GM19324 (cell line): ENCODE results near the gene RTL10.

Source experiments
- ATAC-seq: cut with Tn5 transposase; IDR thresholded peaks from one replicate; pipeline ENCODE4 v1.9.1; 2021; ENCODE audit warnings: mild to moderate bottlenecking, moderate library complexity; ENCODE audit not compliant: unreplicated experiment, low FRiP score

The RTL10 gene

DNA sequence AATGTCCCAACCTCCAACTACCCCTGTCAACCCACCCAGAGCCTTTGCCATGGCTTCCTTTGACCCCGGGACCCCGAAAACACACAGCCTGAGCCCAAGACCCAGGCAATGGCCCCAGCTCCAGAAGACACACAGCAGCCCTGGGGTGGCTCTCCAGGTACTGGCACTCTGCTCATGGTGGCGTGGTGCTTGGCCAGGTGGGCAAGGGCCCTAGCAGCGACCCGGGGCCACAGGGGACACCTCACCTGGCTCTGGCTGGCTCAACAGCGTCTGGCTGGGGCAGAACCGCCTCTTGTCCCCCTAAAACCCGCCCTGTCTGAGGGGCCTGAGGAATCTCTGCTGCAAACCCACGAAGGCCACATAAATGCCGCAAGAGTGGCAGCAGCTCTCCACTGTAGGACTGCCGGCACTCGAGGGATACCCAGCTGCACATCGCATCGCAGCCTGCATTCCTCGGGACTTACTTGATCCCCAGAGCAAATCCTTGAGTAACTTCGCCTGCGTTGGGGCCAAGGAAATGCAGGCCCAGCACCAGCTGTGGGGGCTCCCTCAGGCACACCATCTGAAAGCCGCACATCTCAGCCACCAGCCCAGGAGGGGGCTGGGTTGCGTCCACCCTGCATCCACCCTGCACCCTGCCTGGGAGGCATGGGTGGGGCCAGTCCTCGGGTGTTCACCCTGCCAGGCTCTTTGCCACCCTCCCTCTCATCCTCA, 23.1 kb upstream of the RTL10 start:
- no peak for ATAC-seq

DNA sequence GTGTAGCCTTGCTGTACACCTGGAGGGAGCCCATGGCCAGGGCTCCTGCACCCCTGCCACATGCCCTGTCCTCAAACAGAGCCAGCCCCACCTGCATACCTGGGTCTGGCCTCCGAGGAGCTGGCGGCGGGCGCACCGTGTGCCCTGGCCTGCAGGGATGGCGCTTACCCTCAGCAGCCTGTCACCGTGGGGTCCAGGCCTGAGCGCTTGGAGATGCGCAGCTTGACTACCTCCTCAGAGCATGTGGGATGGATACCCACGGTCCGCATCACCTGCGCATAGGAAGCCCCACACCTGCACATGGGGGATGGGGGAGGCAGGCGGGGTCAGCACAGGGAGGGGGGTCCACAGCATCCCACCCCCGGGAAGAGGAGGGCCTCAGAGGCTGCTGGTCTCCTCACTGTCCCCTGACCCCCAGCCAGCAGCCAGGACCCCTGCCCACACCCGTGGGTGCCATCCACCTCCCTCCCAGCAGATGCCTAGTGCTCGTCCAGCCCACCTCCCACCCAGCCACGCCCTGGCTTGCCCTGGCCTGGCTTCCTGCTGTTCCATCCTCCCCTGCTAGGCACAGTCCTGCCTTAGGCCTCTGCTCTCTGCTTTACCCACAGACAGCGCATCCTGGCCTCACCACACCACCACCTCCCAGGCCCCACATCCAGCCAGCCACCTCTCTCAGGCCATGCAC, 22.4 kb upstream of the RTL10 start:
- ATAC-seq: no peak

DNA sequence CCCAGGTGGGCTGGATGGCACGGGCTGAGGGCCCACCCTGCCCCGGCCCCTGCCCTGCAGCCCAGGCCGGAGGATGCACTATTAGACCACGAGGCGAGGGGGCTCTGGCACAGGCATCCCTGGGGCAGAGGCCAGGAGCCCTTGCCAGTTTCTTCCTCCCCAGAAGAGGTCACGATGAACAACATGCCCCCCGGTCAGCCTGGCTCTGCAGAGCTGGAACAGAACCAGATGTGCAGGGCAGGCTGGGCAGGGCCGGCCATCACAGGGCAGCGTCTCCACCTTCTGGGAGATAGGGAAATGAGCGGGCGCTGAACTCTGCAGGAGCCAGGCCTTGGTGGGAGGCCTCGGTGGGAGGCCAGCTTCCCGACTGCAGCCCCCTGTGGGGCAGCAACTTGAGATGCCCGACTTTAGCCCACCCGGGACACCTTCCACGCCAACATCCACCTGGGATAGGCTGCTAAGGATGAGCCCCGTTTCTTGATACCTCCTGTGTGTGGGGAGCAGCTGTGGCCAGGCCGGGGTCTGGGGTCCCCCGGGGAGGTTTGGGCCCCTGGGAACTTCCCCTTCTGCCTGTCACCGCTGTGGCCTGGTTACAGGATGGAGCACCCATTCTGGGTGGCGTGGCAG, 21.8 kb upstream of the RTL10 start:
- ATAC-seq: no peak

DNA sequence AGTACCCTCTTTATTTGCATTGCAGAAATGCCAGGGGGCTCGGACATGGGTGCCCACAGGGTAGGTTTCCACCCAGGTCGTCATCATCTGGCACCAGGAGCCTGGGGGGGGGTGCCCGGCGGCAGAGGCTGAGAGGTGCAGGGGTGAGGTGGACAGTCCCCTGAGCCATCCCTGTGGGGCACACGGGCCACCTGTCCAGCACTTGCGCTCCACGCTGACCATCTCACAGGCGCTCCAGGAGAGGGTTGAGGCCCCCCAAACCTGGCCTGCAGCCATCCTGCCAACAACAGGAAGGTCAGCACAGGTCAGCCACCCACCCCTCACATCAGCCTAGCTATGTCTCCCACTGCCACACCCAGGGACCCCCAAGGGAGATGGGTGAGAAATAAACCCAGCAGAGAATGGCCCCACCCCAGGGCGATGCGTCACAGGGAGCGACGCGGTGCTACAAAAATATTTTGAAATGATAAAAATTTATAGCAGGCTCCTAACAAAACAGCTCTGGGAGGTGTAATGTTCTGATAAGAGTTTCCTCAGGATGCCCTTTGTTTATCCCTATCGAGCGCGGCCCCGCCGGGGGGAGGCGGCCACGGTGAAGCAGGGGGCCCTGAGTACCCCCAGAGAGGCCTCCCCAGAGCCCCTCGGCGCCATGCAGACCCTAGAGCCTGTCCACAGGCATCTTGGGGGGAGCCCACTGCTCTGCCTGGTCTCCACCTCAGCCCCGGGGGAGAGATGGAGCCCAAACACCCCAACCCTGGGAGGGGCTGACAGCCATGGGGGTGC, 21.0 kb upstream of the RTL10 start:
- ATAC-seq: no peak

DNA sequence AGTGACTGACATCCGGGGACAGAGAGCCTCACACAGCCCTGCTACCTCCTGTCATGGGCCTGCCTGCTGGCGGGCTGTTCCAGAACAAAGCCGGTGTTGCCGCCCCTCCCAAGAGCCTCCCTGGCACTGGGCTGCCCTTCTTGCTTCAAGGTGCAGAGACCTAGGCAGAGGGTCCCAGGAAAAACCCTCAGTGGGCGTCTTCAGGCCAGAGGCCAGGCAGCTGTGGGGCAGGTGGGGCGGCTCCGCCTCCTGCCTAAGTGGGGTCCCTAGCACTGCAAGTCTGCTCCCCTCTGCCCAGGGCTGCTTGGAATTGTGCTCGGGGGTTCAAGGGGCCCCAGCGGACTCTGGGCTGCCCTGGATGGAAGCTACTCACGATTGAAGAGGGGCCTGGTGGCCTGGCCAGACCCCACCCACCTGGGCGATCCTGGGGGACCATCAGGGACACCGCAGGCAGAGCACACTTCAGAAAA, 20.4 kb upstream of the RTL10 start:
- ATAC-seq: no peak

DNA sequence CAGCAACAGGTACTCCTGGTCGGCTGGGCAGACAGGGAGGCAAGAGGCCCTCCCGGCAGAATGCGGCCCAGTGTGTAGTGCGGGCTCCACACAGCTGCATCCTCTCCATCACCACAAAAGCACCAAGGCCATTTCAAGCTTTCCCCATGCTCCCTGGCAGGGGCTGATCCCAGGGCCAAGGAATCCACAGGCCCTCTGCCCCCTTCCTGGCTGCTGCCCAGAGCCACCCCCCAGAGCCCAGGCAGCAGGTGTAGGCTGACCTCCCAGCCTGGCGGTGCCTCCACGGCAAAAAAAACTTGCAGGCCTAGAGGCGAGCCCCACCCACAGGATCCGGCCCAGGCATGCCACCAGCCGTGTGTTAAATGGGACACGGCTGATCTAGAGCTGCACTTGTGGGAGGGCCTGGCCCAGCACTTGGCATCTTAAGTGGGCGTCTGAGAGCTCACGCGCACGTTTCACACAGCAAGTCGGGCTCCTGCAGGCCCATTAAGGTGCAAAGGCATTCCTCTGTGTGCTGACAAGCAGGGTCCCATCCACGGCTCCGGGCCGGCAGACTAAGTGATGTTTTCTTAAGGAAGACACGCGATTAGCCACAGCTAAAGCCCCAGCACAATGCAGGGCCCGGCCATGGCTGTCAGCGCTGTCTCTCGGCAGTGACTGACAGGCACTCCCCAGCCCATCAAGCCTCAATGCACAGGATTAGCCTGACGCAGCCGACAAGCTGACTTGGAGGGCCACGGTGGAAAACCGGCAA, 19.8 kb upstream of the RTL10 start:
- ATAC-seq: no peak

DNA sequence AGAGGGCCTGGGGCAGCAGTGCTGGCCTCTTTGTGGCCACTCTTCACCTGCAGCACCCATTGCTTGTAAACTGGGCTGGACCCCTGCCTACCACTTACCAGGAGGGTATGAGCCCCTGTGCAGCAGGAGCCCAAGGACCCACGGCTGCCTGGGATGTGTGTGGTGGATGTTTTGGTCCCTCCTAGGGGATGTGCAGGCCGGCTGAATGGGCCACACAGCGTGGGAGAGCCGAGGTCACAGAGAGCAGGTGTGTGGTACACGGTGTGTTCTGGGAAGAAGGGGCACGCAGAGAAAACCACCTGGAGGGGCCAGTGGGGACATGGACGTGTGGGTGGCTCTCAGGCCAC, 19.3 kb upstream of the RTL10 start:
- no peak for ATAC-seq

DNA sequence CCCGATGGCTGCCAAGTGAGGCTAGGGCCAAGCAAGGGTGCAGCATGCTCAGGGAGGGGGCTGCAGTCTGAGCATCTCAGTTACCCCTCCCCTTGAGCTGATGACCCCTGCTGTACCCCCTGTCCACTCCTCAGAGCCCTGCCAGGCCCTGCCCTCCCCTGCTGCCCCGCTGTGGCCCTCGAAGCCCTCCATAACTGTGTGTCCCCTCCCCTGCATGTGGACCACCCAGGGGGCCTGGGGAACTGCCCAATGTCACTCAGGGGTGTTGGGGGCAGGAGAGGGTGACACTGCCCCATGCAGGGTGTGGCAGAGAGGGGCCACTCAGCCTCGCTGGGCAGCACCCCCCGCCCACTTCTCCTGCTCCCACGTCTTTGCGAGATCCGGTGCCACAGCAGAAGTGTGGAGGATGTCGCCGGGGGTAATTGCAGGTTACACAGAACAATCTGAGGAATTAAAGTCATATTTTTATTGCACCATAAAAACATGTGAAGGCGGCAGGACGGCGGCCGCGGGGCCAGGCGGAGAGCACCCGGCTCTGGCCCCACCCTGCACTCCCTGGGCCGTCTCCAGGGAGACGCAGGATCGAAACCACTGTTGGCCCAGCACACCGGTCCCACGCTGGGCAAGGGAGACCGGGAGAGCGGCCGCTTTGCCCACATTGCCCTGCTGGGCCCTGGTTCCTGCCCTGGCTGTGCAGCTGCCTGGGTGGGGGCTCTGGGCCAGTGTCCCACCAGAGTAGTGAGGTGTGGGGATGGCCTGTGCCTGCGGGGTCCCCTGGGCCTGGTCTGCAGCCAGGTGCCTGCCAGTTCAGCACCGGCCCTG, 18.7 kb upstream of the RTL10 start:
- ATAC-seq: no peak

DNA sequence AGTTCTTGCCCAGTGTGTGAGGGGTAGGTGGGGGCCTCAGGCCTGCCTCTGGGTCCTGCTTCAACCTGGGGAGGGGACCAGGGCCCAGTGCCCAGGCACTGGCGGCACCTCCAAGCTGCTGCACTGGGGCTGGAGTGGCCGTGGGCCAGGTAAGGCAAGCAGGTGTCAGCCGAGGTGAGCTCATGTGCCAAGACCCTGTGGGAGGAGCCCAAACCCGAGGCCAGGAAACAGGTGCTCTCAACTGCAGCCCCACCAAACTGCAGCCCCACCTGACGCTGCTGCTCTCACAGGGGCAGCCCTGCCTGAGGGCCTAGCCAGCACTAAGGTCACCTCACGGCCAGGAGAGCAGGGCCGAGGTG, 18.1 kb upstream of the RTL10 start:
- no peak for ATAC-seq

DNA sequence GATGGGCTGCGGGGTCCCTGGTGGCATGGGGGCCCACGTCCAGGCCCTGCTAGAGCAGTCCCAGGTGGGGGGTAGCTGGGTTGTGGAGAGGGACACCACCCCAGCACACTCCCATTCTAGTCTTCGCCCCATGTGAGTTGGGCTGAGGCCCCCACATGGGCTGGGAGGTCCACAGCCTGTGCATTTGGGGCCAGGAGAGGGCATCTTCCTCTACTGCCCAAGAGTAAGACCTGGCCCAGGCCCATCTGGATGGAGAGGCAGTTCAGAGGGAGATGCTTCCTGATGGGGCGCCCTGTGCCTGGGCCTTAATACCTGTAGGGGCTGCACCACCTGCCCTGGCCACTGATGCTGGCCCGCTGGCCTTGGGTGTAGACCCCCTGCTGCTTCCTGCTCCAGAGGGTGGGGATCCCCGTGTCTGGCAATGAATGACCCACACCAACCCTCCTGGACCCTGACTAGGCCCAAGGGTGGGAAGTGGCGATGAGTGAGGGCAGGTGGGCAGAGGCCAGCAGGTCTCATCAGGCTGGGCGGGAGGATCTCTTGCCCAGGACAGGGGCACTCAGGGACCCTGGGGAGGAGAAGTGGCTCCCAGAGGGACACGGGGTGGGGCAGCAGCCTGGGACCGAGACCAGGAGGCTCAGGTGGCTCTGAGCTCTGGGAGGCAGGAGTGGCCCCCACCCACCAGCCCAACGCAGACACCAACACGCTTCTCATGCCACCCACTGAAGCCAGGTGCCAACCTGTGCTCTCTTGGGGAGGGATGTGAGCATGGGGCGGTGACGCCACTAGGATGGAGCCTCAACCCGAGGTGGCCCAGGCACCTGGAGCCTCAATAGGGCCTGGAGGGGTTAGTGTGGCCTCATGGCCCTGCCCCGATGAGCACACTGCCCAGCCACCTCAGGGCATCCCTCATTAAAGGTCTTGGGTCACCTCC, 17.4 kb upstream of the RTL10 start:
- ATAC-seq: no peak

DNA sequence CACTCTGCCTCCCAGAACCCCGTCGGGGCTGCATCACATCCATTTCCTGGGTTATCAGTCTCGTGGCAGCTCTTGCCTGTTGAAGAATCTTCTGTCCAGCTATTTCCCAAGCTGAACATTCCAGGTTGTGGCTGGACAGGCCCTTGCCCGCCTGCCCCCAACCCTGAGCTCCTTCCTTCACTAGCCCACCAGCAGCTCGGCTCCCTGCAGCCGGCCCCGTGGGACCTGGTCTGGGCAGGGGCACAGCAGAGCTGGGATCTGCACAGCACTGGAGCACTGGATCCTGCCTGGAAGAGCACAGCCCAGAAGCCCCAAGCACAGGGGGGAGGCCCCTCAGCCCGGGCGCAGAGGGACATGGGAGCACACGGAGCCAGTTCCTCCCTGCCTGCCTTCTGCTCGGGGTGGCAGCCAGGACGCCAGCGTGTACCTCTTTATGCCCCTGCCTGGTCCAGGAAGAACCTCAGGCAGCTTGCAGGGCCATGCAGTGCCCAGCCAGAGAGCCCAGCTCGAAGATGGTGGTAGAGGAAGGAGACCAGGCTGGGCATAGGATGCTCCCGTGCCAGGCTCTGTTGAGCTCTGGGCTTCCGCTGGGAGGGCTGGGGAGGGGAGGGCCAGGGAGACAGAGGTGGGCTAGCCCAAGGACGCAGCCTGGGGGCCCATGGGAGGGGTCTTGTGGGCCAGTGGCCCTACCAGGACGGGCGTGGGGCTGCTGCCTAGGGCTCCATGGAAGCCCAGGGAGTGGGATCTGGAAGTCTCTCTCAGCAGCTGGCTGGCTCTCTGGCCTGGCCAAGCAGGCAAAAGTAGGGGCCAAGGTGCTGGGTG, 16.6 kb upstream of the RTL10 start:
- no peak for ATAC-seq

DNA sequence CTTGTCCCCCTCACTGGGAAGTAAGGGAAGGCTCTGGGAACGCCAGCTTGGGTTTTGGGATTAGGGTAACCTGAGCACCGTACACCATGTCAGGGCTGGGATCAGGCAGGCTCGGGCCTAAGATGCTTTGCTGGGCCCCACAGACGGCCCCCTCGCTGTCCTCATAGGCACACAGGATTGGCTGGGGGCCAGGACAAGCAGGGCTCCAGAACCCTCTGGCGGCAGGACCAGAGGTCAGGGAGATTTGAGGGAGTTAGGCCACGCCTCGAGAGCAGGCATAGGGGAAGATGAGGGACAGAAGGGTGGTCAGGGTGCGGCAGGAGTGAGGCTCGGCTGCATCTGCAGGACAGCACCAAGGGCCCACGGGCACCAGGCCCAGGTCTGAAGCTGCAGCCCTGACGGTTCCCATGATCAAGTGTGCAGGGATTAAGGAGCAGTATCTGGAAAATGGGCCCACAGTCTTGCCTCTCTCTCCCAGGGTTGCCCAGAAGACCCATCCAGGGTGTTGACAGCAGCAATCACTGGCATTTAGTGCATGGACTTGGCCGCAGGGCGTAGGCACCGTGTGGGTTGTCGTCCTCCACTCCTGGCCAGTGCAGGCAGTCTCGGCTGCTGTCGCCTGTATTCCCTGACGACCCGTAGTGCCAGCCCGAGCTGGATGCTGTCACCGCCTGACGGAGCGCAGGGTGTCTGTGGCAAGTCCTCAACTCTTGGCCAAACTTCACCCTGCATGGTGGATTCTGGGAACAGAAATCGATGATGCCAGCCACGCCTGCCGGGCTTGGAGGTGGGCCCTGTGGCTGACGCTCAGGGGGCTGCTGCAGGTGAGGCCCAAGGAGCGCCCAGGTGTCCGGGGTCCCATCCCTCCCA, 15.7 kb upstream of the RTL10 start:
- ATAC-seq: no peak

DNA sequence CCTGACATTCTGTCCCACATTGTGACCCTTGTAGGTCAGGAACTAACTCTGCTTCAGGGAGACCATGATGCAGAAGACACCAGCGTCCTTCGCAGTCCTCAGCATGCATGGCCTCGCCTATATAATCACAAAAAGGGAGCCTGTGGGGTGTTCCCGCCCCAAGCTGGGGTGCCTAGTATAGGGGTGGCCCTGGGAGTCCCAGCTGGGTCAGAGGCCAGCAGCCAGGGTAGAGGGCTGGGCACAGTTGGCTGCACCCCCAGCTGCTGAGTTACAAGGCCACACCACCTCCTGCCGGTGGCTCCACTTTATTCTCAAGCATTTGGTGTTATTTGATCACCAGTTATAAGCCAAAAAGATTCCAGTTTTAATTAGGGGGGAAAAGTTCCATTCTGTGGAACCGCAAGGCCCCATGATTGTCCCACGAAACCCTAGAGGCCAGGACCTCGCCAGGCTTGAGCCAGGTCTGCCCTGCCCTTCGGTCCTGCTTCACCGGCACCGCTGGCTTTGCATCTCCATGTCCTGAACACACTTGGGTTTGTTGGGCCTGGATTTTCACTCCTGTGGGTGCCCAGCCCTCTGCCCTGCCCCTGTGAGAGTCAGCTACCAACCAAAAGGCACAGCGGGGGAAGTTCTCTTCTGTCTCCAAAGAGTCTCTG, 15.0 kb upstream of the RTL10 start:
- no peak for ATAC-seq

DNA sequence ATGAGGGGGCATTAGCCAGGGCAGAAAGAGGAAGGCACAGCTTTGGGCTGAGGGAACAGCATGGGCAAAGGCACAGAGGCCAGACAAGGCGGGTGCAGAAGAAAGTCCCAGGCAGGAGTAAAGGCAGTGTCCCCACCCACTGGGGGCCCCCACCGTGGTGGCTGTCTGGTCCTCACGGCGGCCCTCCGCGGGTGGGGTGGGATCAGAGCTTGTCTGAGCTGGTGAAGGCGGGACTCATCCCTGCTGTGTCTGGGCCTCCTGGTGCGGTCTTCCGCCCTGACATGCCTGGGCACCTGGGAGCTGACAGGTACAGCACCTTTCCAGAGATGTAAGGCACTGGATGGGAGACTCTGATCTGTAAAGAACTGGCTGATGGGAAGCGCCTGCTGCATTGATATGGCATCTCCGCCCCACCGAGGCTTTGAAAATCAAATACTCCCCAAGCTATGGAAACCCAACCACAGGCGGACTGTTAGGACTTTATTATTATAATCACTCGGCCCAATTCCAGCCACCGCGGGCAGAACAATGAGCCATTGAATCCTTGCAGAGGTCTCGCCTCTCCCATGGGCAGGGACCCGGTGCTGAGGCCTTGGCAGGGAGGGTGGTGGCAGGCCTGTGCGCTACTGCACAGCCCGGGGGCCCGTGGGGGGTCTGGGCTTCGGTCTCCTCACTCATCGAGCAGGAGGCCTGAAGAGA, 14.2 kb upstream of the RTL10 start:
- ATAC-seq: no peak

DNA sequence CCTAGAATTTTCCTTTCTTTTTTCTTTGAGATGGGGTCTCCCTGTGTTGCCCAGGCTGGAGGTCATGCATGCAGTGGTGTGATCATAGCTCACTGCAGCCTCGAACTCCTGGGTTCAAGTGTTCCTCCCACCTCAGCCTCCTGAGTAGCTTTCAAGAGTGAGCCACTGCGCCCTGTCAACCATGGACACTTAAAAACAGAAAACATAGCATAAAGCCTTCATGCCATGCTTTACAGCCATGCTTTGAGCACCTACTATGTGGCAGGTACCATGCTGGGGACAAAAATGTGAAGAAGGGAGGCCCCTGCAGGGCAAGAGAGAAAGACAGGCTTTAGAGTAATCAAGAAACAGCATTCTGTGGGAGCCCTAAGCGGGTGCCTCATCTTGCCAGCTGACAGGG, 13.7 kb upstream of the RTL10 start:
- no peak for ATAC-seq

DNA sequence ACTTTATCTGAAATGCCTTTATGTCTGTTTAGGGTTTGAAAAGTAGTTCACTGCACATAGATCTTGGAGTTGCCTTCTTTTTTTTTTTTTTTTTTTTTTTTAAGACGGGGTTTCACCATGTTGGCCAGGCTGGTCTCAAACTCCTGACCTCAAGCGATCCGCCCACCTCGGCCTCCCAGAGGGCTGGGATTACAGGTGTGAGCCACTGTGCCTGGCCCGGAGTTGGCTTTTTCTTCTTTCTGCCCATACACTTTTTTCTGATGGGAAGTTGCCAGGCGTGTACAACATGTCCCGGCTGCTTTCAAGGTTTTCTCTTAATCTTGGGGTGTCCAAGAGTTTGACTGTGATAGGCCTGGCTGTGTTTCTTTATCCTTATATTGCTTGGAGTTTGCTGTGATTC, 12.9 kb upstream of the RTL10 start:
- ATAC-seq: no peak
